Liver (tissue), 9 donors: ENCODE measurements around the gene CACNA1D. TPM values are rescaled to one million over a fixed set of nuclear protein-coding genes. Genes with fewer than 3 reads are reported as not detected.

ENCODE experiments used
- DNase-seq: peaks from one replicate; pipeline ENCODE4 v3.0.0-alpha.2; 2017; ENCODE audit warnings: low spot score
- H3K27ac ChIP-seq, 2 donors: one replicate each; pipeline ENCODE4 v1.7.0; 2013; ENCODE audit warnings: inconsistent platforms in 2 of 2, low read length in 2 of 2, control low read depth in 1 of 2, low read depth in 1 of 2, mild to moderate bottlenecking in 1 of 2
- H3K27me3 ChIP-seq, 4 donors: one replicate each; pipeline versions ENCODE4 v1.6.1 to v1.7.0; 2013; ENCODE audit warnings: low read length in 3 of 4, inconsistent platforms in 1 of 4, mild to moderate bottlenecking in 1 of 4, moderate library complexity in 1 of 4; ENCODE audit not compliant: control insufficient read depth in 4 of 4, insufficient read depth in 4 of 4
- H3K36me3 ChIP-seq, 4 donors: one replicate each; pipeline versions ENCODE4 v1.6.1 to v1.7.0; 2013; ENCODE audit warnings: low read length in 3 of 4, mild to moderate bottlenecking in 3 of 4, low read depth in 1 of 4, moderate library complexity in 1 of 4; ENCODE audit not compliant: control insufficient read depth in 4 of 4, insufficient read depth in 3 of 4
- H3K4me1 ChIP-seq, 4 donors: one replicate each; pipeline versions ENCODE4 v1.6.1 to v1.7.0; 2013; ENCODE audit warnings: low read length in 3 of 4, mild to moderate bottlenecking in 3 of 4, moderate library complexity in 1 of 4; ENCODE audit not compliant: control insufficient read depth in 4 of 4, insufficient read depth in 4 of 4
- H3K4me3 ChIP-seq, 3 donors: one replicate each; pipeline versions ENCODE4 v1.6.1 to v1.7.0; 2013; ENCODE audit warnings: low read length in 3 of 3, control low read depth in 1 of 3, low read depth in 1 of 3, mild to moderate bottlenecking in 1 of 3
- H3K9ac ChIP-seq, 2 donors: one replicate each; pipeline ENCODE4 v1.7.0; 2013; ENCODE audit warnings: low read length in 2 of 2, mild to moderate bottlenecking in 2 of 2, moderate library complexity in 2 of 2, control low read depth in 1 of 2, low read depth in 1 of 2
- H3K9me3 ChIP-seq, 4 donors: one replicate each; pipeline versions ENCODE4 v1.6.1 to v1.7.0; 2013; ENCODE audit warnings: low read length in 3 of 4; ENCODE audit not compliant: control insufficient read depth in 4 of 4
- ATF3 ChIP-seq: IDR thresholded peaks from 2 replicates; pipeline ENCODE4 v1.6.1; 2016; ENCODE audit warnings: antibody characterized with exemption
- CTCF ChIP-seq: fragments of 150-350 bp; IDR thresholded peaks from 2 replicates; pipeline ENCODE4 v1.5.1; 2017; ENCODE audit warnings: improper control_type of control experiment, low read depth, low read length; ENCODE audit not compliant: missing input control
- EGR1 ChIP-seq, 2 donors: IDR thresholded peaks; 2 replicates each; pipeline ENCODE4 v1.6.1; 2016 to 2018; ENCODE audit warnings: antibody characterized with exemption in 2 of 2, low read depth in 2 of 2
- FOXA1 ChIP-seq: IDR thresholded peaks from 2 replicates; pipeline ENCODE4 v1.6.1; 2016; ENCODE audit warnings: antibody characterized with exemption
- FOXA2 ChIP-seq: IDR thresholded peaks from 2 replicates; pipeline ENCODE4 v1.6.1; 2016; ENCODE audit warnings: antibody characterized with exemption
- GABPA ChIP-seq, 2 donors: IDR thresholded peaks in 1 of 2; conservative IDR thresholded peaks in 1 of 2; 2 replicates each; pipeline ENCODE4 v1.6.1; 2016; ENCODE audit warnings: antibody characterized with exemption in 2 of 2, mild to moderate bottlenecking in 1 of 2, moderate library complexity in 1 of 2
- HNF4A ChIP-seq, 2 donors: conservative IDR thresholded peaks; 2 replicates each; pipeline ENCODE4 v1.6.1; 2016; ENCODE audit warnings: antibody characterized with exemption in 2 of 2, mild to moderate bottlenecking in 2 of 2
- HNF4G ChIP-seq: IDR thresholded peaks from 2 replicates; pipeline ENCODE4 v1.6.1; 2016; ENCODE audit warnings: antibody characterized with exemption
- MAX ChIP-seq: IDR thresholded peaks from 2 replicates; pipeline ENCODE4 v1.6.1; 2016; ENCODE audit warnings: antibody characterized with exemption
- NR2F2 ChIP-seq: IDR thresholded peaks from 2 replicates; pipeline ENCODE4 v1.6.1; 2016; ENCODE audit warnings: antibody characterized with exemption
- RAD21 ChIP-seq, 2 donors: IDR thresholded peaks; 2 replicates each; pipeline ENCODE4 v1.6.1; 2016; ENCODE audit warnings: antibody characterized with exemption in 2 of 2, mild to moderate bottlenecking in 2 of 2
- REST ChIP-seq: IDR thresholded peaks from 2 replicates; pipeline ENCODE4 v1.6.1; 2016; ENCODE audit warnings: antibody characterized with exemption, mild to moderate bottlenecking
- RXRA ChIP-seq, 2 donors: IDR thresholded peaks; 2 replicates each; pipeline ENCODE4 v1.6.1; 2017 to 2018; ENCODE audit warnings: antibody characterized with exemption in 2 of 2, mild to moderate bottlenecking in 1 of 2
- SP1 ChIP-seq: IDR thresholded peaks from 2 replicates; pipeline ENCODE4 v1.6.1; 2018; ENCODE audit warnings: antibody characterized with exemption, mild to moderate bottlenecking
- TAF1 ChIP-seq: conservative IDR thresholded peaks from 2 replicates; pipeline ENCODE4 v1.6.1; 2016; ENCODE audit warnings: antibody characterized with exemption, mild to moderate bottlenecking
- YY1 ChIP-seq: IDR thresholded peaks from 2 replicates; pipeline ENCODE4 v1.6.1; 2016; ENCODE audit warnings: antibody characterized with exemption, mild to moderate bottlenecking
- ZBTB33 ChIP-seq: IDR thresholded peaks from 2 replicates; pipeline ENCODE4 v1.6.1; 2016; ENCODE audit warnings: antibody characterized with exemption
- WGBS: extraction: QIAGEN DNeasy Blood & Tissue Kit; methylation state at CpG from one replicate; pipeline ENCODE4 v1.1.7; 2013; 5-methylcytosine and 5-hydroxymethylcytosine counted together
- polyA plus RNA-seq, 2 donors: library from polyadenylated mRNA; stranded (reverse) in 1 of 2; unstranded in 1 of 2; fragments of 200-250 nt in 1 of 2; fragments of >200 nt in 1 of 2; fragmentation: Nextera tagmentation in 1 of 2; extraction: Ambion mirVana in 1 of 2; gene quantifications; one replicate each; pipeline versions ENCODE4 v1.2.1 to v1.2.3, GENCODE V29; 2013 to 2015
- total RNA-seq, 2 donors: library from RNA; depleted of rRNA; stranded (reverse); fragments of >200 nt; gene quantifications; one replicate each; pipeline ENCODE4 v1.2.3, GENCODE V29; 2014
- donor health status: healthy.
- donor health status: healthy.
- donor health status: healthy.
- donor health status: healthy.
- donor health status: healthy.

The CACNA1D gene
- total and polyA plus RNA-seq, 4 donors: 1.8 to 18.9 (median 3.4) TPM

- H3K27ac ChIP-seq: no peak overlapping the region
- H3K9ac ChIP-seq: no peak overlapping the region
- no peak for TF ChIP-seq ZBTB33
- TF ChIP-seq CTCF: no peak
- no peak for TF ChIP-seq REST
- no peak for TF ChIP-seq SP1
- peaks cover 0 to 11% (median 2%) of the 10 kb centered on the region in 4 donors for H3K4me1 ChIP-seq
- H3K9me3 ChIP-seq: no peaks in the 10 kb centered on the region
- no peak overlapping the region for H3K4me3 ChIP-seq
- no peak for DNase-seq
- H3K27me3 ChIP-seq: no peaks in the 10 kb centered on the region
- 68% methylated on average over 1 of the region's 1 CpG for WGBS
- no peaks in the 10 kb centered on the region for H3K36me3 ChIP-seq
Measured at GRCh38 chr3:53733446-53733845, 239.0 kb downstream of the CACNA1D start.

- H3K9me3 ChIP-seq: no peaks in the 10 kb centered on the region
- no peaks in the 10 kb centered on the region for H3K4me1 ChIP-seq
- TF ChIP-seq ZBTB33: no peak
- no peak for TF ChIP-seq RXRA (IDR thresholded peaks at IDR 0.05)
- no peak for TF ChIP-seq MAX
- no peak for TF ChIP-seq HNF4A (conservative IDR thresholded peaks at IDR 0.05)
- TF ChIP-seq FOXA2: no peak
- no peak for TF ChIP-seq CTCF
- TF ChIP-seq SP1: no peak
- no peak for TF ChIP-seq NR2F2
- TF ChIP-seq YY1: no peak
- no peak for TF ChIP-seq FOXA1
- TF ChIP-seq HNF4G: no peak
- TF ChIP-seq RAD21 (IDR thresholded peaks at IDR 0.05): no peak
- TF ChIP-seq TAF1: no peak
- TF ChIP-seq EGR1 (IDR thresholded peaks at IDR 0.05; ENCODE audit: low read depth in 2 of 2): no peak
- TF ChIP-seq GABPA (IDR thresholded peaks at IDR 0.05 in 1 of 2, conservative IDR thresholded peaks at IDR 0.05 in 1 of 2): no peak
- TF ChIP-seq ATF3: no peak
- 80% methylated on average over 4 of the region's 4 CpGs for WGBS
- no peak overlapping the region for H3K4me3 ChIP-seq
- no peak overlapping the region for H3K9ac ChIP-seq
- no peaks in the 10 kb centered on the region for H3K36me3 ChIP-seq
- H3K27ac ChIP-seq: no peak overlapping the region
- H3K27me3 ChIP-seq: no peaks in the 10 kb centered on the region
- no peak for DNase-seq
Measured at GRCh38 chr3:53739966-53740365, 245.6 kb downstream of the CACNA1D start.
